ENCODE data around the gene PRDM5.

Gene PRDM5

GRCh38 chr4:120915336-120915735 is 7.2 kb downstream of the PRDM5 start:
- H3K27ac ChIP-seq: no peak overlapping the region
- no peak for TF ChIP-seq CTCF (conservative IDR thresholded peaks at IDR 0.05)

GRCh38 chr4:120903419-120903818 is 19.1 kb downstream of the PRDM5 start:
- TF ChIP-seq CTCF (conservative IDR thresholded peaks at IDR 0.05): no peak
- no peak overlapping the region for H3K27ac ChIP-seq

GRCh38 chr4:120902925-120903324 is 19.6 kb downstream of the PRDM5 start:
- TF ChIP-seq CTCF (conservative IDR thresholded peaks at IDR 0.05): no peak
- H3K27ac ChIP-seq: no peak overlapping the region

- H3K27ac ChIP-seq: no peak overlapping the region
- no peak for TF ChIP-seq CTCF (conservative IDR thresholded peaks at IDR 0.05)
Observed at GRCh38 chr4:120901731-120902130, 20.8 kb downstream of the PRDM5 start.

GRCh38 chr4:120897981-120898719 is 24.4 kb downstream of the PRDM5 start:
- no peak overlapping the region for H3K27ac ChIP-seq
- TF ChIP-seq CTCF (conservative IDR thresholded peaks at IDR 0.05): no peak

GRCh38 chr4:120895554-120895953 is 27.0 kb downstream of the PRDM5 start:
- H3K27ac ChIP-seq: no peak overlapping the region
- TF ChIP-seq CTCF (conservative IDR thresholded peaks at IDR 0.05): no peak

- TF ChIP-seq CTCF (conservative IDR thresholded peaks at IDR 0.05): no peak
- no peak overlapping the region for H3K27ac ChIP-seq
Observed at GRCh38 chr4:120893314-120893713, 29.2 kb downstream of the PRDM5 start.

All from VCaP (cell line).